GM19025 (cell line): Measurements from ENCODE around the gene INO80B.
"Not testable (repeated sequence)": the region's sequence is repeated elsewhere in the genome, so short reads cannot be mapped to it uniquely, and the experiment has no call there.

Experiments
- ATAC-seq: cut with Tn5 transposase; IDR thresholded peaks from one replicate; pipeline ENCODE4 v1.9.1; 2021; ENCODE audit warnings: mild to moderate bottlenecking, low read depth, moderate library complexity; ENCODE audit not compliant: unreplicated experiment

The INO80B gene

DNA sequence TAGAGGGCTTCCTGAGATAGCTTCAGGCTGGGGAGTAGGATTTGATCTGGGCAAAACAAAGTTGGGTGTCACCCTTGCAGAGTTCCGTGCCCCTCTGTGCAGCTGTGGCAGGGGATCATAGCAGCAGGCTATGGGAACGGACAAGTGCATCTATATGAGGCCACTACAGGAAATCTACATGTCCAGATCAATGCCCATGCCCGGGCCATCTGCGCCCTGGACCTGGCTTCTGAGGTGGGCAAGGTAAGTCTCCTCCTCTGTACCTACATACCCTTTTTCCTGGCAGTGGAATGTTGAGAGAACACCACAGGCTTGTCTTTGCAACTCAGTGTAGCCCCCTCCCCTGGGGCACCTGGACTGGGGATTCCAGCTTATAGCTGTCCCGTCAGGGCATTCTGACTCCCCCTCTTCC, 29.9 kb upstream of the INO80B start:
- ATAC-seq, result no peak

DNA sequence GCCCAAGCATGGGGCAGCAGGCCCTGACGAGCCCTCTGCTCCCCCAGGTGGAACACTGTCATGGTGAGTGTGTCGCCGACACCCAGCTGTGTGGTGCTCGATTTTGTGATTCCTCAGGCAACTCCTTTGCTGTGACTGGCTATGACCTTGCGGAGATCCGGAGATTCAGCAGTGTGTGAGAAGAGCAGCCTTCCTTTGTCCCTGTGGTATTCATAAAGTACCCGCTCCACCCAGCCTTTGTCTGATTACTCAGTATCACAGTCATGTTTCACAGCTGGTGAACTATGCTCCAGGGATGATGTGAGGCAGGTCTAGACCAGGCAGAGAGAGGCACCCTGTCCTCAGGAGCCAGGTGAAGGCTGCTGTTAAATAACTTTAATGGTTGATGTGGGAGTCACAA, 29.4 kb upstream of the INO80B start:
- ATAC-seq, result no peak

DNA sequence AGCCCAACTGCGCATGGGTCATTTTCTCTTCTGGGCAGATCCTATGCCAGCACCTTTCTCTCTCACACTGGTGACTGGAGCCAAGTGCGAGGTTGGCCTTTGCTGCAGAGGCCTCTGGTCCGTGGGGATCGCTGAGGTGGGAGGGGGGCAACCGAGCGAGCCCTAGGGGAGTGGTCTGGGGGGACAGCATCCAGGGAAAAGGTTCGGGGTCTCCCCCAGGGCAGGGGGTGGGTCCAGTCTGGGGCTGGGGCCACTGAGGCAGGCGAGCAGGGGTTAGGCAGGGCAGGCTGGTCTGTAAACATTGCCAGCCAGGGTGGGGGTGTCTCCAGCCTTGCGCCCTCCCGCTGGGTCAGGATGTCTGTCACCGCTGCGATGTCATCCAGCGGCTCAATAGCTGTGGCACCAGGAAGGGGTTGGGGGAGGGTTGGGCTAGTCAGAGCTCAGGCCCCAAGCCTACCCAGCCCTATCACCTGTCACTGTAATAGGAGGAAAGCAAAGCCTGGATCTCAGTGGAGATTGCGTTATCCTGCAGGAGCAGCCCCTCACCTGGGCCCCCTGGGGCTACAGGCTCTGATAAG, 28.6 kb upstream of the INO80B start:
- ATAC-seq, result no peak

GRCh38 chr2:74427551-74427950, 27.3 kb upstream of the INO80B start:
- ATAC-seq, result no peak

DNA sequence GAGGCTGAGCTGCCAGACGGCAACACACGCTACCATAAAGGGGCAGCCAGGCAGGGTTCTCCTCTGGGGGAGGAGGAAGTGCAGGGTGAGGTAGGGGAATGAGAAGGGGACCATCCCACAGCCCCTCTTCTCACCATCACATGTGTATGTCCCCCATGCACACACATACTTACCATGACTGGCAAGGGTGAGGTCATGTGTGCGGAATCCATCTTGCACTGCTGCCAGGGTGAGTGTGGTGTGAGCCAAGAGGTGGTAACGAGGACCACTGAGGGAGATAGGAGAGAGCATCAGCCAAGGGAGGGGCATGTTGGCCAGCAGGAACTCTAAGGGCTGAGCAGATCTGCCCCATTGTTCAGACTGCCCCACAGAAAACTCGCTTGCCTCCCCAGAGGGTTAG, 26.2 kb upstream of the INO80B start:
- no peak for ATAC-seq

- ATAC-seq, result no peak
Observed at GRCh38 chr2:74429487-74430451, 25.1 kb upstream of the INO80B start.

DNA sequence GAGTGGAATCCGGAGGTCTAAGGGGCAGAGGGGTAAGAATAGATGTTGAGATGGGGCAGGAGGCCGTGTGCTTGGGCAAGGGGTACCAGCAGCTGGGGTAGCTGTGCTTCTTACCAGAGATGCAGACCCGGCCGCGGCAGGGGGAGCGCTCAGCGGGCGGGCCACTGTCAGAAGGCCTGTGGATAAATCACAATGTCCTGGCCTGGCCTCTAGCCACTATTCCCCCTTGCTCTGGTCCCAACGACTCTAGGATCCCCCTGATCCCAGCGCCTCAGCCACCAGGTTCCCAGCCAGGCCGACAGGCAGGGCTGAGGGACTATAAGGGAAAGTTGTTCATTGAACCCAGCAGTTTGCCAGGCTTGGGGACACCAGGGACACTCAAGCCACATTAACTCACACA, 24.4 kb upstream of the INO80B start:
- ATAC-seq, result no peak

- no peak for ATAC-seq
Observed at GRCh38 chr2:74436111-74436805, 18.6 kb upstream of the INO80B start.

GRCh38 chr2:74436848-74437695, 17.8 kb upstream of the INO80B start:
- no peak for ATAC-seq

DNA sequence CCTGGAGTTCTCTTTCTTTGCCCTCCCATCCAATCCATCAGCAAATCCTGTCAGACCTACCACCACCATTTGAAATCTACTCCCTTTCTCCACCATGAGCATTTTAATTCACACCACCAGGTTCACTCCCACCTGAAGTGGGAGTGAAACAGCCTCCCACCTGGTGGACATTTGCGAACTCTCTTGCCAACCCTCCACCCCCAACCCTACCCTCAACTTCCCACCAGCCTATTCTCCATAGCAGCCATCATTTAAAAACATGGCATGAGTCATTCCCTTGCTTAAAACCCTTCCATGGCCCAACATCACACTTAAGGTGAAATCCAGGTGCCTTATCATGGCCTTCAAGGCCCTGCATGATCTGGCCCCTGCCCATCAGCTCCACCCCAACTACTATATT, 16.6 kb upstream of the INO80B start:
- no peak for ATAC-seq

- no peak for ATAC-seq
Observed at GRCh38 chr2:74439373-74439772, 15.5 kb upstream of the INO80B start.

DNA sequence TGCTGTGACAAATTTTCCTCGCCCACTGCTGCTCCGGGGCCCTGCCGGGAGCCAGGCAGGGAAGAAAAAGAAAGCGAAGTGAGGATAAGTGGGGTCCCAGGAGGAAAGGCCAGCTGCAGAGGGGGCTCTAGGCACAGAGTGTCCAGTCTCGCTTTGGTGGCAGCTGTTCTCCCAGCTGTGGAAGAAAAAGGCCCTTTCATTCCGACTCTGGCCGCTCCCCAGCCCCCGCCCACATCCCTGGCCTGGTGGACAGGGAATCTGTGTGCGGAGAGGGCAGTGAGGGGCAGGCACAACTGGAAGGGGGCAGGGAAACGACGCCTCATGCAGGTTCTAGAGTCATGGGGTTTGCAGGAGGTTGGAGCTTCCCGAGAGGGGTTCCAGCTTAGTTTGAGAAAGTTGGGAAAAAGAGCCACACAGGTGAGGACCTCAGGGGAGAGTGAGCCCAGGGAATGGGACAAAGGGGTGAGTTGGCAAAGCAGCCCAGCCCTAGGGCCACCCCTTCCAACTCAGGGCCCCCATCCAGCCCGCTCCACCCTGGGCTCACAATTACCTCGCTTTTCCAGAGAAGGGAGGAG, 15.0 kb upstream of the INO80B start:
- ATAC-seq, result no peak

GRCh38 chr2:74440378-74441169, 14.3 kb upstream of the INO80B start:
- ATAC-seq, result peak; percentile 87

GRCh38 chr2:74441170-74441689, 13.7 kb upstream of the INO80B start:
- ATAC-seq, result no peak

- ATAC-seq, result peak; percentile 36
Observed at GRCh38 chr2:74441690-74442482, 13.0 kb upstream of the INO80B start, which contains the start of gene RTKN. Gene RTKN, minus strand, starts transcription at chr2:74441937. Its CDS starts 121 bp downstream, at chr2:74441816.

DNA sequence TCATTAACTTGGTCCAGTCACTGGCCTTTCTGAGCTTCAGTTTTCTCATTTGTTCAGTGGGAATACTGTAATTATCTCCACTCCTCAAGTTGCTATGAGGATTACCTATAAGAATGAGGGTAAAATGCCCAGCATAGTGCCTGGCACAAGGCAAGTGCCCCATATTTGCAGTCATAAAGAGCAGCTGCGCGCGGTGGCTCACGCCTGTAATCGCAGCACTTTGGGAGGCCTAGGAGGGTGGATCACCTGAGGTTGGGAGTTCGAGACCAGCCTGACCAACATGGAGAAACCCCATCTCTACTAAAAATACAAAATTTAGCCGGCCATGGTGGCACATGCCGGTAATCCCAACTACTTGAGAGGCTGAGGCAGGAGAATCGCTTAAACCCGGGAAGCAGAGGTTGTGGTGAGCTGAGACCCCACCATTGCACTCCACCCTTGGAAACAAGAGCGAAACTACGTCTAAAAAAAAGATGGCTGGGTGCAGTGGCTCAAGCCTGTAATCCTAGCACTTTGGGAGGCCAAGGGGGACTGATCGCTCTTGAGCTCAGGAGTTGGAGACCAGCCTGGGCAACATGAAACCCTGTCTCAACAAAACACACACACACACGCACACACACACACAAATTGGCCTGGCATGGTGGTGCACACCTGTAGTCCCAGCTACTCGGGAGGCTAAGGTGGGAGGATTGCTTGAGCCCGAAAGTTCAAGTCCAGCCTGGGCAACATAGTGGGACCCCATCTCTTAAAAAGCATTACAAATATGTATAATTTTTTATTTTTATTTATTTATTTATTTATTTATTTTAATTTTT, 12.2 kb upstream of the INO80B start:
- ATAC-seq, result not testable (repeated sequence)
